CD14-positive monocyte (primary cell): Measurements from ENCODE around the gene SUPT5H. TPM values are rescaled to one million over a fixed set of nuclear protein-coding genes. Genes with fewer than 3 reads are reported as not detected.

Experiments
- DNase-seq, 3 donors: peaks; one replicate each; pipeline ENCODE4 v3.0.0-alpha.2; 2011 to 2022
- H2AFZ ChIP-seq: 2 replicates; pipeline ENCODE4 v1.6.0; 2012; ENCODE audit warnings: mild to moderate bottlenecking, low read depth, low read length, inconsistent platforms; ENCODE audit not compliant: insufficient read depth, poor library complexity, severe bottlenecking
- H3K27ac ChIP-seq, 2 donors: 1 replicate in 1 of 2; 2 replicates in 1 of 2; pipeline ENCODE4 v1.5.1; 2012 to 2013; ENCODE audit warnings: low read length in 2 of 2, control low read depth in 1 of 2, inconsistent platforms in 1 of 2, low read depth in 1 of 2, mild to moderate bottlenecking in 1 of 2
- H3K27me3 ChIP-seq, 2 donors: one replicate each; pipeline versions ENCODE4 v1.6.0 to v1.6.1; 2011 to 2013; ENCODE audit warnings: low read length in 2 of 2; ENCODE audit not compliant: control insufficient read depth in 2 of 2, insufficient read depth in 2 of 2
- H3K36me3 ChIP-seq, 2 donors: replicated peaks in 1 of 2; 1 replicate in 1 of 2; 2 replicates in 1 of 2; pipeline versions ENCODE4 v1.5.1 to v1.6.1; 2012 to 2013; ENCODE audit warnings: low read length in 2 of 2, control low read depth in 1 of 2, inconsistent platforms in 1 of 2, mild to moderate bottlenecking in 1 of 2; ENCODE audit not compliant: insufficient read depth in 2 of 2, control insufficient read depth in 1 of 2
- H3K4me1 ChIP-seq, 2 donors: 1 replicate in 1 of 2; 2 replicates in 1 of 2; pipeline versions ENCODE4 v1.5.1 to v1.6.1; 2012 to 2013; ENCODE audit warnings: low read length in 2 of 2, control low read depth in 1 of 2, inconsistent platforms in 1 of 2, mild to moderate bottlenecking in 1 of 2, moderate library complexity in 1 of 2; ENCODE audit not compliant: insufficient read depth in 2 of 2, control insufficient read depth in 1 of 2
- H3K4me2 ChIP-seq: replicated peaks from 2 replicates; pipeline ENCODE3; 2012; ENCODE audit warnings: low read length, moderate library complexity, mild to moderate bottlenecking; ENCODE audit not compliant: poor library complexity, severe bottlenecking; ENCODE audit errors: extremely low read depth
- H3K4me3 ChIP-seq, 3 experiments: fragments of 200-600 bp in 1 of 3; sonication (generic) in 1 of 3; replicated peaks in 1 of 3; 1 replicate in 2 of 3; 2 replicates in 1 of 3; pipeline ENCODE4 v1.5.1; 2011 to 2013; ENCODE audit warnings: low read length in 3 of 3, mild to moderate bottlenecking in 3 of 3, control low read depth in 2 of 3, low read depth in 2 of 3, inconsistent platforms in 1 of 3, moderate library complexity in 1 of 3
- H3K79me2 ChIP-seq: 2 replicates; pipeline ENCODE4 v1.6.0; 2012; ENCODE audit warnings: mild to moderate bottlenecking, control low read depth, inconsistent platforms, low read length, moderate library complexity; ENCODE audit not compliant: insufficient read depth
- H3K9ac ChIP-seq: 2 replicates; pipeline ENCODE4 v1.6.0; 2017; ENCODE audit warnings: low read length, mild to moderate bottlenecking; ENCODE audit not compliant: insufficient read depth, poor library complexity, severe bottlenecking
- H3K9me3 ChIP-seq, 2 donors: replicated peaks in 1 of 2; 1 replicate in 1 of 2; 2 replicates in 1 of 2; pipeline versions ENCODE4 v1.5.1 to v1.6.1; 2012 to 2013; ENCODE audit warnings: low read length in 2 of 2, control low read depth in 1 of 2; ENCODE audit not compliant: control insufficient read depth in 1 of 2, insufficient read depth in 1 of 2
- H4K20me1 ChIP-seq: 2 replicates; pipeline ENCODE4 v1.6.0; 2012; ENCODE audit warnings: mild to moderate bottlenecking, low read length, control low read depth, moderate library complexity; ENCODE audit not compliant: insufficient read depth
- H3K27ac Mint-ChIP-seq, 7 donors: one replicate each; pipeline ENCODE4 v1.8.0; 2020; ENCODE audit warnings: mild to moderate bottlenecking in 7 of 7, mixed read lengths in 7 of 7, moderate library complexity in 6 of 7, inconsistent platforms in 2 of 7
- H3K27me3 Mint-ChIP-seq, 3 donors: one replicate each; pipeline ENCODE4 v1.8.0; 2021 to 2022; ENCODE audit warnings: low read depth in 3 of 3, mild to moderate bottlenecking in 3 of 3, mixed read lengths in 3 of 3, moderate library complexity in 3 of 3, inconsistent platforms in 1 of 3
- H3K36me3 Mint-ChIP-seq, 2 donors: one replicate each; pipeline ENCODE4 v1.8.0; 2020; ENCODE audit warnings: mixed read lengths in 2 of 2, inconsistent platforms in 1 of 2, mild to moderate bottlenecking in 1 of 2
- H3K4me1 Mint-ChIP-seq: one replicate; pipeline ENCODE4 v1.8.0; 2020; ENCODE audit warnings: mild to moderate bottlenecking, mixed read lengths
- H3K4me3 Mint-ChIP-seq, 2 donors: one replicate each; pipeline ENCODE4 v1.8.0; 2020; ENCODE audit warnings: mild to moderate bottlenecking in 2 of 2, mixed read lengths in 2 of 2, moderate library complexity in 1 of 2
- H3K9me3 Mint-ChIP-seq, 7 donors: one replicate each; pipeline ENCODE4 v1.8.0; 2020 to 2022; ENCODE audit warnings: mixed read lengths in 7 of 7, mild to moderate bottlenecking in 6 of 7, moderate library complexity in 6 of 7, inconsistent platforms in 2 of 7
- CTCF ChIP-seq: fragments of 200-600 bp; IDR thresholded peaks from one replicate; pipeline ENCODE4 v1.8.0; 2022; ENCODE audit warnings: antibody characterized with exemption, mild to moderate bottlenecking
- WGBS: methylation state at CpG from one replicate; pipeline ENCODE4 v1.1.5; 2013; ENCODE audit warnings: missing lambda C conversion rate; ENCODE audit not compliant: insufficient coverage; 5-methylcytosine and 5-hydroxymethylcytosine counted together
- intact Hi-C, 2 donors: fragments of 100-400 bp; cut with micrococcal nuclease; formaldehyde crosslinking; loops; one replicate each; pipeline versions ENCODE4 v1.15.0 to v1.15.1; 2023
- polyA plus RNA-seq, 3 donors: library from polyadenylated mRNA; depleted of rRNA in 1 of 3; unstranded in 2 of 3; stranded (reverse) in 1 of 3; fragments of 300-500 nt in 2 of 3; fragments of >200 nt in 1 of 3; fragmentation: Illumina TruSeq in 2 of 3; gene quantifications; 1 replicate in 2 of 3; 2 replicates in 1 of 3; pipeline ENCODE4 v1.2.3, GENCODE V29; 2012 to 2021

The SUPT5H gene
- polyA plus RNA-seq, 3 donors = 43.6 to 83.2 (median 50.7) TPM

- no peak for DNase-seq
- Histone ChIP-seq H3K9me3 (no peaks in the 10 kb centered on the region), H3K36me3 (peaks cover 23 to 43% of the 10 kb centered on the region in 2 donors), H3K27ac (no peak overlapping the region), H3K4me3 (no peak overlapping the region), H3K27me3 (no peaks in the 10 kb centered on the region), H4K20me1 (no peaks in the 10 kb centered on the region), H3K4me1 (peaks cover 19% of the 10 kb centered on the region in 2 donors), H3K9ac (no peak overlapping the region), H2AFZ (no peak overlapping the region), H3K4me2 (no peak overlapping the region), H3K79me2 (peaks cover 15% of the 10 kb centered on the region)
- Mint-ChIP-seq H3K27ac (no peak overlapping the region), H3K36me3 (peaks cover 35 to 45% of the 10 kb centered on the region in 2 donors), H3K27me3 (peaks cover 0 to 2% (median 0%) of the 10 kb centered on the region in 3 donors), H3K9me3 (no peaks in the 10 kb centered on the region), H3K4me3 (no peak overlapping the region), H3K4me1 (peaks cover 22% of the 10 kb centered on the region)
- no peak for TF ChIP-seq CTCF
- no CpG with 5 or more reads among the region's 6 CpGs for WGBS
- intact Hi-C loops = loop anchor here in 1 of 2 donors (5.0 kb wide), 1 partner anchor 49 kb away; the partner anchor contains the start of gene EID2B
Observed at GRCh38 chr19:39483141-39483540, 37.8 kb downstream of the SUPT5H start.

- no peaks in the 10 kb centered on the region for H3K79me2 ChIP-seq
- no peak for TF ChIP-seq CTCF
- no peaks in the 10 kb centered on the region for H3K27me3 ChIP-seq
- no peak for DNase-seq
- Mint-ChIP-seq H3K36me3 (peaks cover 47 to 66% of the 10 kb centered on the region in 2 donors), H3K4me1 (no peaks in the 10 kb centered on the region), H3K27me3 (peaks cover 0 to 4% (median 0%) of the 10 kb centered on the region in 3 donors), H3K4me3 (no peak overlapping the region), H3K9me3 (no peaks in the 10 kb centered on the region), H3K27ac (peak overlapping the region in 2 of 7 donors; percentile 30 to 72)
- no peaks in the 10 kb centered on the region for H3K4me1 ChIP-seq
- H3K9me3 ChIP-seq = no peaks in the 10 kb centered on the region
- H3K27ac ChIP-seq = no peak overlapping the region
- H4K20me1 ChIP-seq = no peaks in the 10 kb centered on the region
- no peak overlapping the region for H3K4me3 ChIP-seq
- H3K9ac ChIP-seq = no peak overlapping the region
- intact Hi-C loops = loop anchor here in 1 of 2 donors (10.0 kb wide), 1 partner anchor 185 kb away; no protein-coding TSS in a partner anchor
- WGBS = 92% methylated on average over 6 of the region's 10 CpGs
- peaks cover 50 to 63% of the 10 kb centered on the region in 2 donors for H3K36me3 ChIP-seq
- no peak overlapping the region for H2AFZ ChIP-seq
- H3K4me2 ChIP-seq = no peak overlapping the region
Observed at GRCh38 chr19:39489756-39490155, 44.4 kb downstream of the SUPT5H start.
